Motor neuron (in vitro differentiated cells): ENCODE measurements around the gene WNK1. TPM values are rescaled to one million over a fixed set of nuclear protein-coding genes. Genes with fewer than 3 reads are reported as not detected.

Experiments used
- ATAC-seq, 8 experiments: fragments of 200-7000 bp; cut with Tn5 transposase; replicated peaks in 6 of 8; 2 replicates each; pipeline ENCODE4 v1.8.0; 2021; ENCODE audit warnings: mild to moderate bottlenecking in 8 of 8, moderate library complexity in 8 of 8
- H3K27ac ChIP-seq, 2 donors: fragments of 250-450 bp; sonication (Bioruptor Pico); 2 replicates each; pipeline ENCODE4 v1.9.0; 2021; ENCODE audit warnings: antibody characterized with exemption in 2 of 2, mild to moderate bottlenecking in 2 of 2, moderate library complexity in 1 of 2
- H3K4me1 ChIP-seq, 2 donors: fragments of 250-450 bp; sonication (Bioruptor Pico); replicated peaks in 1 of 2; 2 replicates each; pipeline ENCODE4 v1.6.1; 2021; ENCODE audit warnings: antibody characterized with exemption in 2 of 2, mild to moderate bottlenecking in 2 of 2, moderate library complexity in 1 of 2
- H3K4me3 ChIP-seq, 5 donors: fragments of 250-450 bp; sonication (Bioruptor Pico); 2 replicates each; pipeline ENCODE4 v1.9.0; 2021; ENCODE audit warnings: antibody characterized with exemption in 5 of 5, mild to moderate bottlenecking in 5 of 5, moderate library complexity in 4 of 5
- WGBS, 10 experiments: fragments of 450-650 bp; shearing (Covaris generic); methylation state at CpG; one replicate each; pipeline ENCODE4 v1.0.0; 2022; 5-methylcytosine and 5-hydroxymethylcytosine counted together
- in situ Hi-C, 9 experiments: fragments of 400-800 bp; cut with MboI; loops; one replicate each; pipeline ENCODE4 v1.15.0; 2021; ENCODE audit warnings: low sequenced_read_pairs in 9 of 9, low pct_unique_long_range_greater_than_20kb in 2 of 9; ENCODE audit not compliant: unreplicated experiment in 9 of 9
- total RNA-seq, 8 experiments: library from RNA; unstranded; fragments of 300-600 nt; gene quantifications; 2 replicates each; pipeline versions ENCODE4 v1.2.3 to v1.2.4, GENCODE V29; 2022

Gene WNK1
- total RNA-seq, 8 experiments from 2014 or later = 40.8 to 124 (median 69.9) TPM

DNA sequence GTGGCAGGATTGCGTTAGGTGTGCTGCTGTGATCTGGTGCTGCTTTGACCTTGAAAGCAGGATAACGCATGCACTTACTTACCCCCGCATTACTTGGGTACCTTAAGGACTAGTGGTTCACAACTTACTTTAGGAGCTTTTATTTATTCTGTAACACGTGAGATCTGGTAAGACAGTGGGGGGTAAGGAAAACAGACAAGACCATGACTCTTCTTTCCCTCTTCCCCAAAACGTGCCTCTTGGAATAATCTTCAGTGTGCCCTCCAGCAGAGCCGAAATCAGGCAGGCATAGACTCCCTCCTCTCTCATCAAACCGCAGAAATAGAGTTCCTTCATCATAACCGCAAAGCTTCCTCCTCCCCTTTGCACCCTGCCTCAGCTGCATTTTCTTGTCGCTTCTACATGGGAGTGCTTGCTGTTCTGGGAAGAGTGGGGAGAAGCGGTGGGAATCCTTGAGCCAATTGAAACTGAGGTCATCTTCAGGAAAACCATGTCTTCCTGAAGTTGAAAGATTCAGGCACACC lies 153.7 kb downstream of the WNK1 start:
- no peak for ATAC-seq
- no peak overlapping the region for H3K27ac ChIP-seq
- 74 to 100% (median 93%) methylated on average over 1 to 10 of the region's 10 CpGs; no CpG with 5 or more reads in 3 of the 10 experiments for WGBS, 10 experiments
- H3K4me1 ChIP-seq = peaks cover 0 to 5% of the 10 kb centered on the region in 2 donors
- in situ Hi-C loops = no loop called here
- H3K4me3 ChIP-seq = no peak overlapping the region

DNA sequence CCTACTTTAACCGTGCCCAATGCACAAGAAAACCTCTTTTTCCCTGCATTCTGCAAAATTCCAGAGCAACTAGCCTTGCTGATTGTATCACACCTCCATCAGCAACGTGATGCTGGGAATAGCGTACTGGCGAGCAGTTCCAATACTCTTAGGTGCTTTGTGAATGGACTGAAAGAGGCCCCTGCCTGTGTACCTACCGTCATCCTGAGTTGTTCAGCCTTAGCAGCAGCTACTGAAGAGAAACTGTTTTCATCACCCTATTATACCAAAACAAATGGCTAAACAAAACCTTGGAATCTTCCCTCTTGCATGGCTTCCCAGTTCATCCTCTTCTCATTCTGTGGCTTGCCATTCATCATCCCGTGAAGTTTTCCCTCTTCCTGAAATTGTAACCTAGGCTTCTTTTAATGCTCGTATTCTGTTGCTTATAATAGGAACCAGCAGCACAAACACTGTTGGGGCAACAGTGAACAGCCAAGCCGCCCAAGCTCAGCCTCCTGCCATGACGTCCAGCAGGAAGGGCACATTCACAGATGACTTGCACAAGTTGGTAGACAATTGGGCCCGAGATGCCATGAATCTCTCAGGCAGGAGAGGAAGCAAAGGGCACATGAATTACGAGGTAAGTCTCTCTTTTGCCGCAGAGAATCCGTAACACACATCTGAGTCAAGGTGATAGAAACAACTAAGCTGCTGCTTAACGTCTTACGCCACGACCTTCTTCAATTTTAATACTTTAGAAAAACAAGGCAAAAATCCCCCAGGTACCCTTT lies 155.2 kb downstream of the WNK1 start:
- no peak overlapping the region for H3K27ac ChIP-seq
- no peak overlapping the region for H3K4me3 ChIP-seq
- in situ Hi-C loops = no loop called here
- peaks cover 0 to 5% of the 10 kb centered on the region in 2 donors for H3K4me1 ChIP-seq
- WGBS, 10 experiments = 33 to 97% (median 84%) methylated on average over 2 to 13 of the region's 16 CpGs
- ATAC-seq = peak in 3 of 8 experiments; percentile 69 to 88 (median 80)

DNA sequence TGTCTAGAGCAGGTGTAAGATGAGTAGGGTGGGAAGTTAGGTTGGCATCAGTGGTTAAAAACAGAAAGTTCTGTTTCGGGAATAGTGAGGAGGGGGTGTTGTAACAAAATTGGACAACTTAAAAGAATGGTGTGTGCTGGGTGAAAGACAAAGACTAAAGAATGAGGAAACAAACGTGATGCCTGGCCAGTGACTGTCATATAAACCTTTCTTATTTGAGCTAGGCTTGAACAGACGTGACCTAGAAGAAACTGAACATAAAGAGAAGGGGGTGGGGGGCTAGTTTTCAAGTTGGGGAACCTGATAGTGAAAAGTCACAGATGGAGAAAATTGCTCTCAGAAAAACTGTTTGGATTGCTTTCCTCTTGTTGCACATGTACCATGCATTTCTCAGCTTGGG lies 157.5 kb downstream of the WNK1 start:
- no peak overlapping the region for H3K27ac ChIP-seq
- H3K4me1 ChIP-seq = peaks cover 0 to 5% of the 10 kb centered on the region in 2 donors
- no peak for ATAC-seq
- in situ Hi-C loops = no loop called here
- WGBS, 10 experiments = 50 to 100% (median 87%) methylated on average over 1 to 3 of the region's 3 CpGs
- H3K4me3 ChIP-seq = no peak overlapping the region

DNA sequence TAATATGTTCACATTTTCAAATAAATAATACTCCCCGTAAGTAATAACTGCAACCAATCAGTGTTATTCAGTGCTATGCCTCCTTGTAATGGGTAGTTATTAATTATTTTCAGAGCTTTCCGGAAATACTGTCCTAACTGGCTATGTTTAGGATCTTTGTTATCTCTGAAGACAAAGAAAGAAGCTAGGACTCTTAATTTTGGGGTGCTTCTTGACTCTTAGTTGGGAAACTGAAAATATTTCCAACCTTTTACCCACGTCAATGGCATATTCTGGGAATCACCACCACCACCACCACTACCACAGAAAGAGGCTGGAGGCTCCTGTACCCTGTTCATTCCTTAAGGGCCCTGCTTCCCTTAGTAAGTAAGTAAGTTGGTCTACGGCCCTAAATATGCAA lies 158.0 kb downstream of the WNK1 start:
- no peak overlapping the region for H3K4me3 ChIP-seq
- 64 to 100% (median 88%) methylated on average over 1 to 4 of the region's 4 CpGs; no CpG with 5 or more reads in 1 of the 10 experiments for WGBS, 10 experiments
- H3K27ac ChIP-seq = no peak overlapping the region
- peaks cover 0 to 5% of the 10 kb centered on the region in 2 donors for H3K4me1 ChIP-seq
- in situ Hi-C loops = no loop called here
- ATAC-seq = no peak

DNA sequence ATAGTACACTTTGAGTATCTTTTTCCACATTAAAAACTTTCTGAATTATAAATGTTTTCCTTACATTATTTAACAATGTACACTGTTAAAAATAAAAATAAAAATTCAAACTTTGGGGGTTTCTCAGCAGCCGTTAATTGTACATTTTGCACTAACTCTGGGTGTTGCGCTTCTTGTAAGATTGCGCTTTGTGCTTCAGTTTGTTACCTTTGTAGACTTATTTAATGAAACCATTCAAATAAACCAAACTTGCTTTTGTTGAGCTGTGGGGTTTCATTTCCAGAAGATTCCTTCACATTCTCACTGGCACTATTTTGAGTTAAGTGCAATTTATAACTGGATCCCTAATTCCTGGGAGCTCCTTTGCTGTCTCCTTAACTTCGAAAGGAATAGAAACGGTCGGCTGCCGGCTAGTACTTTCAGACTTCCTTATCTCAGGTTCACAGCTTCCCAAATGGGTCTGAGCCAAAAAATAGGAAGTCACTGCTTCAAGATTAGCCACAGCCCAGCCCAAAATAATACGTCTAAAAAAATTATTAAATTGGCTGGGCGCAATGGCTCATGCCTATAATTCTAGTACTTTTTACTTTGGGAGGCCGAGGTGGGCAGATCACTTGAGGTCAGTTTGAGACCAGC lies 158.9 kb downstream of the WNK1 start:
- Histone ChIP-seq H3K27ac (no peak overlapping the region), H3K4me1 (peaks cover 0 to 5% of the 10 kb centered on the region in 2 donors), H3K4me3 (no peak overlapping the region)
- 88 to 100% (median 98%) methylated on average over 1 to 10 of the region's 10 CpGs for WGBS, 10 experiments
- in situ Hi-C loops = no loop called here
- no peak for ATAC-seq

DNA sequence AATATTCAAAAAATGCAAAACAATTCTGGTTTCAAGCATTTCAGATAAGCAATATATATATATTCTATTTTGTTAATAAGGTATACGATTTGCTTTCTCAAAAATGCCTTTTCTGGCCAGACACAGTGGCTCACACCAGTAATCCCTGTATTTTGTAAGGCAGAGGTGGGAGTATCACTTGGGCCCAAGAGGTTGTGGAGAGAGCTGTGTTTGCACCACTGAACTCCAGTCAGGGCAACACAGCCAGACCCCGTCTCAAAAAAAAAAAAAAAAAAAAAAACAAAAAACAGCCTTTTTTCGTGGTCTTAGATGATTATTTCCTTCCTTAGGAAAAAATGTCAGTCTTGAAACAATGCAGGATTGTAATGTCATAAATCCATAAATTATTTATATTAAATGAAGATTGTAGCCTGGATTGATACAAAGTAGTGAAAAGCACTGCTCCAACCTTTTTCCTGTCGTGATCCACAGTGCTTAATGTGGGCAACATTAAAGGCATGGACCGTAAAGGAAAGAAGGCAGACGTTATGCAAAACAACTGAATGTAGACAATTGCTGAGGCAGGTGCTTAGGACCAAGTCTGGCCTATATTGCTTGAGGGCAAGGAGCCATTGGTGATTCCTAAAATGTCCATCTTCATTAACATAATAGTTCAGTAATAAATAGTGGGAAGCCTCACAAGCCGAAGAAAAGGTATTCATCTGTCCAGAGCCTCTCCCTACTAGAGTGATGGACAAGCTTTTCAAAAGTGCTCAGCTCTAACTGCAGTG lies 160.3 kb downstream of the WNK1 start:
- 50 to 100% (median 90%) methylated on average over 1 to 7 of the region's 7 CpGs for WGBS, 10 experiments
- in situ Hi-C loops = no loop called here
- ATAC-seq = no peak
- Histone ChIP-seq H3K4me1 (no peaks in the 10 kb centered on the region), H3K4me3 (no peak overlapping the region), H3K27ac (no peak overlapping the region)

DNA sequence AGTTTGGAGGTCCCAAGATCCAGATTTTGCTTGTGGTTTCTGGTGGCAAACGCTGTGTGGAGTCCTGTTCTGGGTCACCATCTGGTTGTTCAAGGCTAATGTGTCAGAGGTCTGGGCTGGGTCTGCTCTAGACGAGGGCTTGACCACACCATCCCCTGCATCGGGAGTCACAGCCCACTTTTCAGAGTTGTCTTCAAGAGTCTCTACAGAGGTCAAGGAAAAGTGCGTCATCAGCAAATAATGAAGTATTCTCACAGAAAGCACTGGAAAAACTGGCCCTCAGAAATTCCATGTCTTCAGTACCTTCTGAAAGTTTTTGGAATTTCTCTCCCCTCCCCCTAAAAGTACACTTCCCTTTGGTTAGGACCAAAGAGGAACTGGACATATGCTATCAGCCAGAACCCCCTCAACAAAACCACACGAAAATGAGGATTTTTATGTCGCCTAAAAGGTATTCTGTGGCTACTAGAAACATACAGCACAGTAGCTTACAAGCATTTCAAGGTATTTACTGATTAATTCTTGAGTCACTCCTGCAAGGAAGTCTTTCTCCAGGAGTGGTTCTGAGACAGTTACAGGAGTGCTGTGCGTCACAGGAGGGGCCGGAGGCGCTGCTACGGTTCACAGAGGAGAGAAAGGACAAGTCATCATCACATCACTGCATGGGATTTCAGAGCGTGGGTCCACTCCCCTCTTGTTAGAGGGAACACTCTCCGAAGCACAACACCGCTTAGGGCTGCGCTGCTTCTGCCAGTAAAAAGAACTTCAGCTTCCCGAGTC lies 161.7 kb downstream of the WNK1 start:
- WGBS, 10 experiments = 54 to 100% (median 90%) methylated on average over 2 to 11 of the region's 15 CpGs
- peak in 2 of 8 experiments; percentile 66 to 88 for ATAC-seq
- H3K4me3 ChIP-seq = no peak overlapping the region
- no peak overlapping the region for H3K27ac ChIP-seq
- no peaks in the 10 kb centered on the region for H3K4me1 ChIP-seq
- in situ Hi-C loops = no loop called here

DNA sequence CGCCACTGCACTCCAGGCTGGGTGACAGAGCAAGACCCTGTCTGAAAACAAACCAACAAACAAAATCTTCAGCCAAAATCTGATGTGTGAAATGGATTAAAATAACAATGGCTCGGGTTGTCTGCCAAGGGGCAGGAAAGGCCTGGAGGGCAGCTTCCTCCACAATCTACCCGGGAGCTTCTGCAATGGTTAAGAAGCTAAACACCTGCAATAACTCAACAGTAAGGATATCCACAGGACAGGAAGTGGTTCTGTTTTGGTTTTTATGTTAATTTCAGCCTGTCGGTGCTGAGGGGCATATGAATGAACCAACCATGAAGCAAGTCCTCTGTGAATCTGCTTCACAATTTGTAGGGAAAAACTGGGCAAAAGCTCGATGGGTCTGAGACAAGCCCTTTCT lies 162.7 kb downstream of the WNK1 start:
- 17 to 100% (median 80%) methylated on average over 1 to 5 of the region's 5 CpGs; no CpG with 5 or more reads in 2 of the 10 experiments for WGBS, 10 experiments

DNA sequence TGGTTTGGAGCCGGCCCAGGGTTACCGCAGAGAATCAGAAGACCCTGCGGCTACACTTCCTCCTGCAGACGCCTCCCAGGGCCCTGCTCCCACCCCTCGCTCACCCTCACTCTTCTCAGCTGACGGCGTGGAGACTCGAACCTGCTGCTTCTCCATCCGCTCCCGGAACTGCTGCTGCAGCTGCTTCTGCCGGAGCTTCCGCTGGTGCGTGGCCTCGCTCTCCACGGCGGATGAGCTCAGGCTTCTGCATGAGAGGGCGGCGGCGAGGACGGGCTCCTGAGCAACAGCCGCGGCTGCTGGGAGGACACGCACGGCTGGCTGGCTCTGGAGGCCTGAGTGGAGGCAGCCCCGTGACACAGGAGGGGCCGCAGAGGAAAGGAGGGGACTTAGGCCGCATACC lies 163.9 kb downstream of the WNK1 start:
- Histone ChIP-seq H3K27ac (no peak overlapping the region), H3K4me1 (no peaks in the 10 kb centered on the region), H3K4me3 (no peak overlapping the region)
- WGBS, 10 experiments = 67 to 100% (median 100%) methylated on average over 1 to 2 of the region's 27 CpGs; no CpG with 5 or more reads in 5 of the 10 experiments
- no peak for ATAC-seq
- in situ Hi-C loops = no loop called here

More for the DNA sequence above, 162.7 kb downstream of the WNK1 start:
- in situ Hi-C loops = no loop called here
- Histone ChIP-seq H3K4me1 (no peaks in the 10 kb centered on the region), H3K4me3 (no peak overlapping the region), H3K27ac (no peak overlapping the region)
- ATAC-seq = no peak

DNA sequence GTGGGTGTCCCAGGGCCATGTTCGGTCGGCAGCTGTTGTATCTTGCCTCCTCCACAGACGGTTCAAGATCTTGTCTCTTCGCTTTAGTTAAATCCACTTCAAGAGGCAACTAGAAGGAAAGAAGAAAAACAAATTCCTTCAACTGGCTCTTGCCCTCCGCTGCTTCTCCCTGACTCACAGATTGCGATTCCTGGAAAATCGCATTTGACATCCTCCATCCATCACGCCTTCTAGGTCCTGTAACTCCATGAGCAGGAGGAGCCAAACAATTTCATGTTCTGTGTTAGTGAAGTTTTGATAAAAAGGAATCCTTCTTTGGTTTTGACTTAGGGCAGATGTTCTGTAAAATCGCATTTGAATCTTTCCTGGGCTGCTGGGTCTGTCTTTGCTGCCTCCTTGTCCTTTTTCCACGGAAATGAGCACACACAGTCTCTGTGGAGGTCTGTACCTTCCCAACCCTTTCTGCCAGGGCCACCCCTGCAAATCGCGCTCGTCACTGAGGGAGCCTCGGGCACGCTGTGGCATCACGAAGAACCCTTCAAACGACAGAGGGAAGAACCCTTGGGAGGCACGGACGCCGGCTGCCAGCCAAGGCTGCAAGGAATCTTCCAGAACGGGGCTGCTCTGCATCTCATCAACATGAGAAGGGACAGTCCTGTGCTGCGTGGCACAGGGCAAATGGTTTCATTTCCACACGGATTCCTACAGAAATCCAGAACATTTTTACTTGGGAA lies 164.5 kb downstream of the WNK1 start:
- ATAC-seq = no peak
- no peak overlapping the region for H3K27ac ChIP-seq
- no peaks in the 10 kb centered on the region for H3K4me1 ChIP-seq
- 75 to 97% (median 92%) methylated on average over 2 to 16 of the region's 23 CpGs; no CpG with 5 or more reads in 2 of the 10 experiments for WGBS, 10 experiments
- in situ Hi-C loops = no loop called here
- no peak overlapping the region for H3K4me3 ChIP-seq

DNA sequence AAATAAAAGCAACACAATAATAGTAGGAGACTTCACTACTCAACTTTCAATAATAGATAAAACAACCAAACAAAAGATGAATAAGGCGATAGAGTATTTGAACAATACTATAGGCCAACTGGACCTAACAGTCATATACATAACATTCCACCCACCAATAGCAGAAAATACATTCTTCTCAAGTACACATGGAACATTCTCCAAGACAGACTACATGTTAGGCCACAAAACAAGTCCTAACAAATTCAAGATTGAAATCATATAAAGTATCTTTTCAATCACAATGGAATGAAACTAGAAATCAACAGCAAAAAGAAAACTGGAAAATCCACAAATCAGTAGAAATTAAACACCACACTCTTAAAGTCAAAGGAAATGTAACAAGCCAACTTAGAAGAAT lies 168.3 kb downstream of the WNK1 start:
- in situ Hi-C loops = no loop called here
- WGBS, 10 experiments = 83 to 100% (median 95%) methylated on average over 1 of the region's 1 CpG; no CpG with 5 or more reads in 2 of the 10 experiments
- no peak for ATAC-seq
- no peak overlapping the region for H3K27ac ChIP-seq
- no peaks in the 10 kb centered on the region for H3K4me1 ChIP-seq
- no peak overlapping the region for H3K4me3 ChIP-seq

DNA sequence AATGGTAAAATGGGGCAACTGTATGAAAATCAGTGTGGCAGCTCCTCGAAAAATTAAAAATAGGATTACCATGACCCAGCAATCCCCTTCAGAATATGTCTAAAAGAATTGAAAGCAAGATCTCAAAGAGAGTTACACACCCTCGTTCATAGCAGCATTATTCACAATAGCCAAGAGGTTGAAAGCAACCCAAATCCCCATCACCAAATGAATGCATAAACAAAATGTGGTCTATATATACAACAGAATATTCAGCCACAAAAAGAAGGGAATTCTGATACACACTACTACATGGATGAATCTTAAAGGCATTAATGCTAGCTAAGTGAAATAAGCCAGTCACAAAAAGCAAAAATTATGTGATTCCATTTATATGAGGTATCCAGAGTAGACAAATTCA lies 169.9 kb downstream of the WNK1 start:
- no peak overlapping the region for H3K4me3 ChIP-seq
- H3K27ac ChIP-seq = no peak overlapping the region
- no peaks in the 10 kb centered on the region for H3K4me1 ChIP-seq
- WGBS, 10 experiments = 41 to 100% (median 80%) methylated on average over 2 of the region's 2 CpGs; no CpG with 5 or more reads in 1 of the 10 experiments
- in situ Hi-C loops = no loop called here
- peak in 3 of 8 experiments; percentile 18 to 74 (median 73) for ATAC-seq
